Uterus (tissue), 2 donors: ENCODE measurements around the gene PPARA.

ENCODE experiments used
- POLR2A ChIP-seq, 2 donors: fragments of 450-650 bp; IDR thresholded peaks; one replicate each; pipeline ENCODE4 v1.6.1; 2016; ENCODE audit warnings: antibody characterized with exemption in 2 of 2, mild to moderate bottlenecking in 1 of 2, moderate library complexity in 1 of 2
- TF ChIP-seq, protein P1 (sequence below), 4 experiments: fragments of 200-600 bp in 2 of 4; fragments of 450-650 bp in 2 of 4; sonication (generic) in 2 of 4; IDR thresholded peaks; one replicate each; pipeline ENCODE4 v1.5.1; 2016 to 2019; ENCODE audit warnings: antibody characterized with exemption in 4 of 4, mild to moderate bottlenecking in 2 of 4, moderate library complexity in 1 of 4

DNA sequence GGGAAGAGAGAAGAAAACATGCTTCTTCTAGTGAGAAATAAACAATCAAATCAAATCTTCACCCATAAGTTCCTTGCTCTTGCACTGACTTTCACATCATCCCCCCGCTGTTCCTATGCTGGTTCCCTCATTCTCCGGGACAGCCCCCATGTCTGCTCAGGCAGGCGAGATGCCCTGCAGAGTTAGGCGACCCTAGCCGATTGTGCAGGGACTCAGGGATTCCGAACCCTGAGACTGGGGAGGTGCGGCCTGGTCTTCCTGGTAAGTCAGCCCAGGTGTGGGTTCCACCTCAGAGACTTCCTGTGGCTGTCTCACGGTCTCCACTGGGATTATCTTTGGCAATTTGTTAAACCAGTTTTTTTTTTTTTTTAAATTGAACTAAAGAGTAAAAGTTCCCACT, 124.1 kb downstream of the PPARA start:
- TF ChIP-seq, protein P1, sequence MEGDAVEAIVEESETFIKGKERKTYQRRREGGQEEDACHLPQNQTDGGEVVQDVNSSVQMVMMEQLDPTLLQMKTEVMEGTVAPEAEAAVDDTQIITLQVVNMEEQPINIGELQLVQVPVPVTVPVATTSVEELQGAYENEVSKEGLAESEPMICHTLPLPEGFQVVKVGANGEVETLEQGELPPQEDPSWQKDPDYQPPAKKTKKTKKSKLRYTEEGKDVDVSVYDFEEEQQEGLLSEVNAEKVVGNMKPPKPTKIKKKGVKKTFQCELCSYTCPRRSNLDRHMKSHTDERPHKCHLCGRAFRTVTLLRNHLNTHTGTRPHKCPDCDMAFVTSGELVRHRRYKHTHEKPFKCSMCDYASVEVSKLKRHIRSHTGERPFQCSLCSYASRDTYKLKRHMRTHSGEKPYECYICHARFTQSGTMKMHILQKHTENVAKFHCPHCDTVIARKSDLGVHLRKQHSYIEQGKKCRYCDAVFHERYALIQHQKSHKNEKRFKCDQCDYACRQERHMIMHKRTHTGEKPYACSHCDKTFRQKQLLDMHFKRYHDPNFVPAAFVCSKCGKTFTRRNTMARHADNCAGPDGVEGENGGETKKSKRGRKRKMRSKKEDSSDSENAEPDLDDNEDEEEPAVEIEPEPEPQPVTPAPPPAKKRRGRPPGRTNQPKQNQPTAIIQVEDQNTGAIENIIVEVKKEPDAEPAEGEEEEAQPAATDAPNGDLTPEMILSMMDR (IDR thresholded peaks at IDR 0.05): no peak
- no peak for TF ChIP-seq POLR2A (IDR thresholded peaks at IDR 0.05)
